Measurements from ENCODE around the gene KIF17.

GRCh38 chr1:20767271-20767670 is 49.5 kb upstream of the KIF17 start:
- TF ChIP-seq CTCF (IDR thresholded peaks at IDR 0.05; ENCODE audit: control extremely low read depth in 1 of 3, insufficient read depth in 1 of 3, low read depth in 1 of 3, low read length in 3 of 3) = no peak
- no peak for TF ChIP-seq BRCA1 (IDR thresholded peaks at IDR 0.05; ENCODE audit: low read depth, low read length)
